K562 (cell line): ENCODE data around the gene CLSTN2. TPM values are rescaled to one million over a fixed set of nuclear protein-coding genes. Genes with fewer than 3 reads are reported as not detected.

Experiments
- ATAC-seq: fragments of 200-7000 bp; cut with Tn5 transposase; 3 replicates; pipeline ENCODE4 v1.9.1; 2020; ENCODE audit warnings: moderate library complexity
- BruUV-seq: library from RNA; stranded (reverse); fragments of 400-500 nt; replicated peaks from 2 replicates; lab custom pipeline; 2021; lab: Mats Ljungman, UMichigan
- CTCF ChIA-PET: fragments of 300-600 bp; formaldehyde crosslinking; extraction: SDS; loops from one replicate; lab custom pipeline; 2021; ENCODE audit warnings: low intra/inter-chr PET ratio; lab: Yijun Ruan, JAX
- POLR2A ChIA-PET: fragments of 300-600, 350-650 bp; sonication (Branson Sonifier 250); formaldehyde crosslinking; extraction: SDS; loops from one replicate; lab custom pipeline; 2021; ENCODE audit warnings: antibody characterized with exemption, inconsistent platforms; lab: Yijun Ruan, JAX
- DNase-seq, 4 experiments: peaks; one replicate each; pipeline versions ENCODE4 v3.0.0 to v3.0.0-alpha.2; 2011 to 2018; ENCODE audit warnings: low spot score in 3 of 4, mixed read lengths in 3 of 4; ENCODE audit errors: extremely low read depth in 1 of 4
- FAIRE-seq: peaks from 2 replicates; lab custom pipeline; 2011; peaks lifted over from hg19 to GRCh38; lab: Jason Lieb, UNC
- H2AFZ ChIP-seq: 2 replicates; pipeline ENCODE4 v1.6.0; 2011; ENCODE audit warnings: low read depth, low read length, control low read depth, inconsistent platforms
- H3K27ac ChIP-seq: fragments of 200-600 bp; 3 replicates; pipeline ENCODE4 v1.8.0; 2011; ENCODE audit warnings: low read depth, mild to moderate bottlenecking, control low read depth, inconsistent platforms, low read length, moderate library complexity, mixed read lengths; ENCODE audit errors: extremely low read depth
- H3K27me3 ChIP-seq, 2 experiments: fragments of 300-600 bp in 1 of 2; 2 replicates in 1 of 2; 3 replicates in 1 of 2; pipeline versions ENCODE4 v1.6.0 to v1.8.0; 2011; ENCODE audit warnings: inconsistent platforms in 2 of 2, low read length in 2 of 2, mild to moderate bottlenecking in 1 of 2, mixed read lengths in 1 of 2, moderate library complexity in 1 of 2; ENCODE audit not compliant: control insufficient read depth in 2 of 2, insufficient read depth in 2 of 2
- H3K36me3 ChIP-seq: fragments of 300-600 bp; 3 replicates; pipeline ENCODE4 v1.8.0; 2011; ENCODE audit warnings: mild to moderate bottlenecking, low read length, inconsistent platforms; ENCODE audit not compliant: control insufficient read depth, insufficient read depth
- H3K4me1 ChIP-seq, 2 experiments: fragments of 200-600 bp in 1 of 2; replicated peaks in 1 of 2; 2 replicates in 1 of 2; 3 replicates in 1 of 2; pipeline versions ENCODE4 v1.5.1 to v1.8.0; 2011; ENCODE audit warnings: inconsistent platforms in 2 of 2, low read length in 2 of 2, mild to moderate bottlenecking in 1 of 2, mixed read lengths in 1 of 2, moderate library complexity in 1 of 2; ENCODE audit not compliant: control insufficient read depth in 2 of 2, insufficient read depth in 2 of 2
- H3K4me2 ChIP-seq: 2 replicates; pipeline ENCODE4 v1.6.1; 2011; ENCODE audit warnings: low read length, control low read depth, inconsistent platforms, mixed read lengths; ENCODE audit not compliant: insufficient read depth
- H3K4me3 ChIP-seq: fragments of 200-600 bp; sonication (generic), shearing (Covaris generic); 2 replicates; pipeline ENCODE4 v1.5.1; 2016; ENCODE audit warnings: control low read depth, inconsistent platforms
- H3K79me2 ChIP-seq: fragments of 200-600 bp; 3 replicates; pipeline ENCODE4 v1.8.0; 2011; ENCODE audit warnings: low read length, inconsistent platforms; ENCODE audit not compliant: control insufficient read depth, insufficient read depth
- H3K9ac ChIP-seq, 2 experiments: 2 replicates each; pipeline versions ENCODE4 v1.6.0 to v1.6.1; 2011; ENCODE audit warnings: low read depth in 2 of 2, low read length in 2 of 2, control low read depth in 1 of 2, inconsistent platforms in 1 of 2, mild to moderate bottlenecking in 1 of 2, mixed read lengths in 1 of 2; ENCODE audit not compliant: insufficient read depth in 1 of 2
- H3K9me1 ChIP-seq: one replicate; pipeline ENCODE4 v1.6.0; 2011; ENCODE audit warnings: inconsistent platforms, mild to moderate bottlenecking, low read length, moderate library complexity; ENCODE audit not compliant: control insufficient read depth, insufficient read depth
- H3K9me3 ChIP-seq: replicated peaks from 2 replicates; pipeline ENCODE4 v1.5.1; 2011; ENCODE audit warnings: low read depth, low read length, inconsistent platforms; ENCODE audit not compliant: control insufficient read depth, insufficient read depth
- H4K20me1 ChIP-seq: replicated peaks from 2 replicates; pipeline ENCODE4 v1.6.1; 2011; ENCODE audit warnings: low read length, inconsistent platforms, mixed read lengths; ENCODE audit not compliant: control insufficient read depth, insufficient read depth
- CCAR2 ChIP-seq: fragments of 200-400 bp; formaldehyde crosslinking; IDR thresholded peaks from 2 replicates; pipeline ENCODE4 v1.6.1; 2017; ENCODE audit warnings: mild to moderate bottlenecking, low read depth, low read length
- CXXC5 ChIP-seq: fragments of 250-450 bp; sonication (Bioruptor Pico); IDR thresholded peaks from 2 replicates; pipeline ENCODE4 v1.8.0; 2022; ENCODE audit warnings: inconsistent platforms, mild to moderate bottlenecking, moderate library complexity
- ELF2 ChIP-seq: fragments of 250-450 bp; sonication (Bioruptor Pico); IDR thresholded peaks from 2 replicates; pipeline ENCODE4 v1.5.0; 2021; ENCODE audit warnings: mild to moderate bottlenecking
- MEF2D ChIP-seq: conservative IDR thresholded peaks from 2 replicates; pipeline ENCODE4 v1.6.1; 2016; ENCODE audit warnings: low read depth, missing genetic modification characterization, missing compliant biosample characterization
- PCBP2 ChIP-seq: fragments of 200-400 bp; formaldehyde crosslinking; IDR thresholded peaks from 2 replicates; pipeline ENCODE4 v1.6.1; 2018; ENCODE audit warnings: low read length, low read depth, mild to moderate bottlenecking, moderate library complexity; ENCODE audit not compliant: poor library complexity, severe bottlenecking
- POLR2B ChIP-seq: fragments of 450-650 bp; IDR thresholded peaks from 2 replicates; pipeline ENCODE4 v1.6.1; 2018; ENCODE audit warnings: low read depth; ENCODE audit not compliant: partially characterized antibody
- SRSF9 ChIP-seq: fragments of 200-400 bp; formaldehyde crosslinking; IDR thresholded peaks from 2 replicates; pipeline ENCODE4 v1.6.1; 2017; ENCODE audit warnings: low read depth, low read length, borderline replicate concordance
- STAT5B ChIP-seq: fragments of 250-450 bp; sonication (Bioruptor Pico); IDR thresholded peaks from 2 replicates; pipeline ENCODE4 v1.8.0; 2021; ENCODE audit warnings: mild to moderate bottlenecking, inconsistent platforms
- TEAD2 ChIP-seq: fragments of 450-650 bp; IDR thresholded peaks from 2 replicates; pipeline ENCODE4 v1.6.1; 2016; ENCODE audit warnings: missing genetic modification characterization, control low read depth, missing compliant biosample characterization
- TFE3 ChIP-seq: fragments of 450-650 bp; formaldehyde crosslinking; IDR thresholded peaks from 2 replicates; pipeline ENCODE4 v1.4.0; 2020; ENCODE audit warnings: mild to moderate bottlenecking, mixed read lengths
- ZEB2 ChIP-seq: fragments of 450-650 bp; IDR thresholded peaks from 2 replicates; pipeline ENCODE4 v1.6.1; 2016
- ZNF165 ChIP-seq: fragments of 250-450 bp; sonication (Bioruptor Pico); IDR thresholded peaks from 2 replicates; pipeline ENCODE4 v1.4.0; 2020; ENCODE audit warnings: borderline replicate concordance
- ZNF217 ChIP-seq: sonication (generic); formaldehyde crosslinking; IDR thresholded peaks from 2 replicates; pipeline ENCODE4 v1.8.0; 2022; ENCODE audit warnings: mild to moderate bottlenecking, missing genetic modification reagents
- ZNF41 ChIP-seq: fragments of 250-450 bp; sonication (Bioruptor Pico); conservative IDR thresholded peaks from 2 replicates; pipeline ENCODE4 v1.4.0; 2020; ENCODE audit warnings: mild to moderate bottlenecking
- ZNF431 ChIP-seq: sonication (generic); formaldehyde crosslinking; IDR thresholded peaks from 2 replicates; pipeline ENCODE4 v1.8.0; 2022; ENCODE audit warnings: mild to moderate bottlenecking, missing genetic modification reagents
- ZNF75A ChIP-seq: fragments of 450-650 bp; formaldehyde crosslinking; IDR thresholded peaks from 2 replicates; pipeline ENCODE4 v1.4.0; 2020; ENCODE audit warnings: mild to moderate bottlenecking
- WGBS: fragments of 100-300 bp; shearing (Covaris generic); methylation state at CpG from one replicate; pipeline ENCODE4 v1.1.6; 2016; ENCODE audit warnings: low coverage, mixed read lengths; ENCODE audit not compliant: insufficient coverage; ENCODE audit errors: missing lambda C conversion rate; 5-methylcytosine and 5-hydroxymethylcytosine counted together
- in situ Hi-C: fragments of 300-500 bp; cut with MboI; formaldehyde crosslinking; loops from 4 replicates; pipeline ENCODE4 v1.15.0; 2018; ENCODE audit warnings: inconsistent platforms, mixed read lengths
- intact Hi-C: fragments of 100-400 bp; cut with micrococcal nuclease; formaldehyde crosslinking; loops from 2 replicates; pipeline ENCODE4 v1.14.2; 2022
- polyA plus RNA-seq, 8 experiments: library from polyadenylated mRNA; depleted of rRNA in 4 of 8; stranded (reverse) in 5 of 8; unstranded in 3 of 8; fragments of >200 nt; fragmentation: Nextera tagmentation in 2 of 8; fragmentation: Illumina TruSeq in 1 of 8; extraction: Ambion mirVana in 2 of 8; extraction: Trizol in 1 of 8; gene quantifications; 2 replicates each; pipeline versions ENCODE4 v1.2.1 to v1.2.3, GENCODE V29; 2011 to 2014; ENCODE audit warnings: inconsistent platforms in 1 of 8, missing spikeins in 1 of 8
- total RNA-seq, 7 experiments: library from RNA; depleted of rRNA in 6 of 7; stranded (reverse); fragments of >200 nt in 6 of 7; fragmentation: Illumina TruSeq in 2 of 7; extraction: Trizol in 2 of 7; gene quantifications; 2 replicates each; pipeline versions ENCODE4 v1.2.1 to v1.2.3, GENCODE V29; 2011 to 2021; ENCODE audit warnings: low replicate concordance in 1 of 7

Gene CLSTN2
- total and polyA plus RNA-seq, 9 of the 15 experiments (the other 6 are each of a cell fraction or from before 2014, with no cell fraction given) = 0.02 to 0.04 (median 0.04) TPM; not detected in 6

GRCh38 chr3:139985576-139985975 is 50.6 kb downstream of the CLSTN2 start:
- POLR2A ChIA-PET = interaction anchor here (0.9 to 1.0 kb wide), 2 partner anchors 99 to 412 kb away, joined by 3 read pairs; no protein-coding TSS in a partner anchor
- H3K9ac ChIP-seq = no peak overlapping the region
- in situ Hi-C loops (no loop called here), intact Hi-C loops (no loop called here)
- no peaks in the 10 kb centered on the region for H3K9me3 ChIP-seq
- no peak for ATAC-seq
- H4K20me1 ChIP-seq = no peaks in the 10 kb centered on the region
- no peaks in the 10 kb centered on the region for H3K27me3 ChIP-seq
- no peak overlapping the region for H3K27ac ChIP-seq
- H3K9me1 ChIP-seq = no peaks in the 10 kb centered on the region
- no peak overlapping the region for H3K4me3 ChIP-seq
- no peak for FAIRE-seq
- CTCF ChIA-PET = no interaction called here
- WGBS = 2% methylated on average over 3 of the region's 3 CpGs
- no peak overlapping the region for H3K4me2 ChIP-seq
- BruUV-seq = no TSS peak
- no peaks in the 10 kb centered on the region for H3K36me3 ChIP-seq
- no peak for DNase-seq
- no peaks in the 10 kb centered on the region for H3K79me2 ChIP-seq
- H3K4me1 ChIP-seq = no peaks in the 10 kb centered on the region
- H2AFZ ChIP-seq = no peak overlapping the region
- TF ChIP-seq ZNF165 (CRISPR knock-in tag) (no peak), POLR2B (no peak), CCAR2 (no peak), ZEB2 (no peak), ZNF75A (CRISPR knock-in tag) (no peak), SRSF9 (no peak), STAT5B (CRISPR knock-in tag) (no peak), TEAD2 (no peak), ZNF41 (no peak), PCBP2 (no peak), TFE3 (CRISPR knock-in tag) (no peak), ZNF431 (CRISPR knock-in tag) (no peak), ZNF217 (no peak), CXXC5 (CRISPR knock-in tag) (no peak), MEF2D (tag) (no peak), ELF2 (CRISPR knock-in tag) (no peak)
